HG03280 (cell line): ENCODE results near the gene SLC47A2.
"Not testable (repeated sequence)": the region's sequence is repeated elsewhere in the genome, so short reads cannot be mapped to it uniquely, and the experiment has no call there.

Source experiments
- ATAC-seq: cut with Tn5 transposase; IDR thresholded peaks from one replicate; pipeline ENCODE4 v1.9.1; 2021; ENCODE audit warnings: mild to moderate bottlenecking, moderate library complexity; ENCODE audit not compliant: unreplicated experiment

The SLC47A2 gene

DNA sequence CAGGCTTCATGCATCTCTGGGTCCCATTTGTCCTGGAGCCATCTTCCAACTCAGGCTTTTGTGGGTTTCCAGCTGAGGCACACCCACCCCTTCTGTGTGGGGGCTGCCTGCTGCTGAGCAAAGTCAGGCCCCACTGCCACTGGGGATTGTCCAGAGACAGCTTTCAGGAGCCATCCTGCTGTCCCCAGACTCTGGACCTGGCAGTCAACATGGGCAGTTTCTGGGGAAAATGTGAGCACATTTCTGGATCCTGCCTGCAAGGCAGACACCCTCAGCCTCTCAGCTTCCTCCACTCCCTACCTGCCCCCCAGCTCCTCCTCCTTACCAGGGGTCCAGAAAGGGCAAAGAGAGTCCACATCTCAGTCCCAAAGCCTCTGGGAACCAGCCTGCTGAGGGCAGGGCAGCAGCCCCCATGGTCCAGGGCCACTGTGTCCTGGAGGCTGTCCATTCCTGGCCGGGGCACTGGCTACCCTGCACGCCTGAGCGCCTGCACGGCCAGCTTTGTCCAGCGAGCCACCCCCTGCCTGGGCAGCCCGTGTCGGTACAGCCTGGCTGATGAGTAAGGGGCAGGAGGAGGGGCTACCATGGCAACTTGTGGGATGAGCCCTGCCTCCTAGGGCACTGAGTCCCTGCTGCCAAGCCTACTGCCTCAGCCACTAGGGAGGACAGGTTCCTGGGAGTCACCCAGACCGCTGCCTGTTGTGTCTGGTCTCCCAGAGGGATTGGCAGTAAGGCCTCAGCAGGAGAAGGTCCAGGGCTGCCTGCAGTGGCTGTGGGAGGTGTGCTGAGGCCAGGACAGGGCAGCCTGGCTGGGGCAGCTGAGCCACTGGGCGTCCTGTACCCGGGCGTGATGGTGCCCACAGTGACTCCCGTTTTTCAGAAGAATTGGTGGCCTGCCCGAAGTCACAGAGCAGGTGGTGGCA is at the start of gene SLC47A2:
SLC47A2 (minus strand) TSS at position 477 of the 923 bp plus-strand sequence; CDS start at position 448, 29 bp downstream.
- no peak for ATAC-seq

GRCh38 chr17:19766016-19766415 is 49.6 kb upstream of the SLC47A2 start:
- no peak for ATAC-seq

DNA sequence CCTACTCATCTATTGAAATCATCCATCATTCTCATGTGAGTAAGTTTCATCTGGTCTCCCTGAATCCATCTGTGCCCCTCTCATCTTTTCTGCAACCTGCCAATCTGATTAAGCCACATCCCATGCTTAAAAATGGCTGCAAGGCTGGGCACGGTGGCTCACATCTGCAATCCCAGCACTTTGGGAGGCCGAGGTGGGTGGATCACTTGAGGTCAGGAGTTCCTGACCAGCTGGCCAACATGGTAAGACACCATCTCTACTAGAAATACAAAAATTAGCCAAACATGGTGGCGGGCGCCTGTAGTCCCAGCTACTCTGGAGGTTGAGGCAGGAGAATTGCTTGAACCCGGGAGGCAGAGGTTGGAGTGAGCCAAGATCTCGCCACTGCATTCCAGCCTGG is 47.6 kb upstream of the SLC47A2 start:
- not testable (repeated sequence) for ATAC-seq

DNA sequence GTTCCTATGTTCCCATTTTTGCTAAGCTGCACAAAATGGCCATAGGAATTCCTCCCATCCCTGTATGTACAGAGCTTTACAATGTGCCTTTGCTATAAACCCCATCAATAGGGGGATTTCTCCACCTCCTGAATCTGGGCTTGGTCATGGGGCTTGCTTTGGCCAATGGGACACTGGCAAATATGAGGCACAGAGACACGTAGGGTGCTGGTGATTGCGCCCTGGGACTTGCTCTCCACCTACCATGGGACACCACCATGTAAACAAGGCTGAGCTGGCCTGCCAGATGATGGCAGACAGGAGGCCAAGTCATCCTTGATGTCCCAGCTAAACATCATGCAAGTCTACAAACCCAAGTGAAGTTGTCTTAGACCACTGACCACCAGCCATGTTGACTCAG is 47.0 kb upstream of the SLC47A2 start:
- no peak for ATAC-seq

DNA sequence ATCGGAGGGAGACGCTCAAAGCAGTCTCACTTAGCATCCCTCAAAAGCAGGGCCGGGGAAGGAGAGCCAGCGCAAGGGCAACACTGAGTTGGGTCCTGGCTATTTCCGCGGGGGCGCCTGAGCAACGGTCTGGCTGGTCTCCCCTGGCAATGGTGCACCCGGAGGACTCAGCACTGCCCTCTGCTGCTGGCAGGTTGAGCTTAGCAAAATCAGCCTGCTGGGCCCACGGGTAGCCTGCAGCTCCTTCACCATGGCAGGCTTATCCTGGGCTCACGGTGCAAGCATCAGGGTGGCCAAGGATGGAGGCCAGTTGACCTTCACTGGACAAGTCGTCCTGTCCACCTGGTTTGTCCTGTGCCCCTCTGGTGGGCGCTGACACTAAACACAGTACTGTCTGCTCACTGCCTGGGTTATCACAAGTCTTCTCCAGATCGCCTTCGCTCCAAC is 46.2 kb upstream of the SLC47A2 start:
- no peak for ATAC-seq

DNA sequence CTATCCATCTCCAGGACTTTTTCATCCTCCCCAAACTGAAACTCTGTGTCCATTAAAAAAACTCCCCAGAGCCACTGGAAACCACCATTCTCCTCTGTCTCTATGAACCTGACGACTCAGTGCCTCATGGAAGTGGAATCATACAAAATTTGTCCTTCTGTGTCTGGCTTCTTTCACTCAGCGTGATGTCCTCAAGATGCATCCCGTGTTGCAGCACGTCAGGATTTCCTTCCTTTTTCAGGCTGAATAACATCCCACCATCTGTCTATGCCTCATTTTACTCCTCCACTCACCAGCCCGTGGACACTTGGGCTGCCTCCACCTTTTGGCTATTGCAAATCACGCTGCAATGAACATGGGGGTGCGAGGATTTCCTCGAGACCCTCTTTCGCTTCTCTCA is 44.4 kb upstream of the SLC47A2 start:
- ATAC-seq: no peak

DNA sequence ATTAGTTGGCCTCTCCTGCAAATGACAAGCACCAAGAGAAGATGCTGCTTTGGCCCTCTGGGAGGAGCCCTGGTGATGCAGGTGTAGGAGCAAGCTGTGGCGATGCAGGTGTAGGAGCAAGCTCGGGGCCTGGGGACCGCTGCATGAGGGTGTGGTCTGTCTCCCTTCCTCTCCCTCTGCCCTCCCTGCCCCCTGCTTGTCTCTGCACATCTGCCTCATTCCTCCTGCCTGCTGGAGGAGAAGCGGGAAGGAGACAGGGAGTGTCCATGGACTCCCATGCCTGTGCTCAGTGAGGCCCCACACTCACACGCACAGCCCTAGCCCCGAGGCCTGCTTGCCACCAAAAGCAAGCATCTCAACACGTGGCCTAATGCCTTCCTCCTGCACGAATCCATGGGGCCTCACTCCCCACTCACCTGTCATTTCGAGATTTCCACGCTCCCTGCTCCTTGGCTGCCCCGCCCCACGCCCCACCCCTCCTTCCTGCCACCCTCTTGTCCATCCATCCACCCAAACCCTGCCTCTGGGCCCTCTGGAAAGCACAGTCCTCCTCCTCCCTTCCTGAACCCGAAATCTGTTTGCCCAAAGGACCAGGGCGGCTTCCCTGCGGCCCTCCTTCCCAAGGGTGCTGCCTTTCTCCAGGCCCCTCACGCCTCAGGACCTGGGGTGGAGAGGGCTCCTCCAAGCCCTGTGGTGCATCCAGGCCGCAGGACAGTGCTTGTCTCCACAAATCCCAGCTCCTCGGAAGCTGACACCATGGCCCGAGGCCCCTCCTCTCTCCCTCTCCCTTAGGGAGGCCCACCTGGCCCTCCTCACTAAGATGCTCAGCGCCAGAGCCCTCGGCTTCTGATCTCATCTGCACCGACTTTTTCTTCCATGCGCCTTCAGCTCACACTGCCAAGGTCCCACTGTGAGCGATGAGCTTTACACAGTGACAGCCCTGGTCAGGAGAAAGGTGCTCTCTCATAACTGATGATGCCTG is 43.5 kb upstream of the SLC47A2 start:
- ATAC-seq: no peak

GRCh38 chr17:19757536-19758180 is 41.3 kb upstream of the SLC47A2 start:
- no peak for ATAC-seq

GRCh38 chr17:19756546-19756945 is 40.2 kb upstream of the SLC47A2 start:
- no peak for ATAC-seq

- ATAC-seq: peak; percentile 39
Measured at GRCh38 chr17:19755821-19756510, 39.6 kb upstream of the SLC47A2 start.

DNA sequence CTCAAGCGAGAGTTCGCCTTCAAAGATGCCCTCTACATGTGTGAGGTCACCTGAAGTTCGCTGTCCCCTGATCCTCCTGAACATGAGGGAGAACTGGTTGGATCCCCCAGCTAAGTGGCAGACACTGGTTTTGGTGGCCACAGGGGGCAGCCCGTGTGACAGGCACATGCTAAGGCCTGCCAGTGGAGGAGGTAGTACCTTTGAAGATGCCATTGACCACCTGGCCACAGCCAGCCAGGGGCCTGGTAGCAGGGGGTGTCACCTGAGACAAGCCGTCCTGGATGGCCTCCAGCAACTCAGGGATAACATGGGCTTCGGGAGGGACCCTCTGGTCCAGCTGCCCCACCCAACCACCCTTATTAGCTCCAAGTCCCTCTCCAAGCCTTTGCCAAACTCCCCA is 39.0 kb upstream of the SLC47A2 start:
- no peak for ATAC-seq

DNA sequence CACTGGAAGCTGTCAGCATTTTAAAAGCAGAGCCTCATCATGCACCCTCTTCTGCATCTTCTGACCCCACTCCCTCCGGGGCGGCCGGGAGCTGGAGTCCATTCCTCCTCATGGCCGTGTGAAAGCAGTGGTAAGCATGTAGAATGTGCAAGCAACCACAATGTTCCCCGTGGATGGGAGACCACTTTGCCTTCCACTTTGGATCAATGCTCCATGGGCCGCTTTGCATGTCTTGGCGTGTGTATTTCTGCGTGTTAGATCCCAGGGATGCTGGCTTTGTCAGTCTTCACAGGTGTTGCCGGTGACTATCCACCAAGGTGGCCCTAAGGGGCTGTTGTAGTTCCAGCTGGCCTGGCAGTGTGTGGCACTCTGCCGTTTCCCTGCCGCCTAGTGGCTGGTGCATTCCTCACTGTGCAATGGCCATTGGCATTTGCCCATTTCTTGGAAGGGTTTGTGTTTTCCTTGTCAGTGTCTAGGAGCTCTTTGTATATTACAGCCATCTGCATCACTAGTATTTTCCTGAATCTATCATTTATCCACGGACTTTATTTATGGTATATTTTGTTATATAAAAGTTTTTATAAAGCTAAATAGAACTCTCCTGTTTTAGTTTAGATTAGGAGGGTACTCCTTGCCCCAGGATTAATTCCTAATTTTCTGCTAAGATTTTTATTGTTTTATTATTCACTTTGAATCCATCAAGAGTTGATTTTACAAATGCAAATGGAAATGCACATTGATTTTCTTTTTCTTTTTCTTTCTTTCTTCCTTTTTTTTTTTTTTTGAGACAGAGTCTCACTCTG is 37.5 kb upstream of the SLC47A2 start:
- no peak for ATAC-seq

DNA sequence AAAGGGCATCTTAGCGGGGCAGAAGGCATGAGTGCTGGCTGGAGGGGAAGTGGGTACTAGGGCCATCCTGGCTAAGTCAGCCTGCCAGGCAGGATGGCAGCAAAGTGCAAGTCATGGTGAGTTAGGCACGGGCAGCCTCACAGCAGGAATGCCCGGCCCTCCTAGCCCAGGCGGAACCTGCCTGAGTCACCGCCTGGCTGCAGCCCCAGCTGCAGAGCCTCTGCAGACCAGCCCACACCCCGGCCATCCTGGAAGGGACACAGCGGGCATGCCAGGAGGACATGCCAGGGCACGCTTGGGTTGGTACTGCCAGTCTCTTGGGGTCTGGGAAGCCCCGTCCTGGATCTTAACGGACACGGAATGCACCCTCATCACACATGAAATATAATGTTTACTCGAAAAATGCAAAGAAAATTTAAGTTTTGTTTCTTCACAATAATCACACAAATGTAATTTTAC is 36.7 kb upstream of the SLC47A2 start:
- no peak for ATAC-seq

DNA sequence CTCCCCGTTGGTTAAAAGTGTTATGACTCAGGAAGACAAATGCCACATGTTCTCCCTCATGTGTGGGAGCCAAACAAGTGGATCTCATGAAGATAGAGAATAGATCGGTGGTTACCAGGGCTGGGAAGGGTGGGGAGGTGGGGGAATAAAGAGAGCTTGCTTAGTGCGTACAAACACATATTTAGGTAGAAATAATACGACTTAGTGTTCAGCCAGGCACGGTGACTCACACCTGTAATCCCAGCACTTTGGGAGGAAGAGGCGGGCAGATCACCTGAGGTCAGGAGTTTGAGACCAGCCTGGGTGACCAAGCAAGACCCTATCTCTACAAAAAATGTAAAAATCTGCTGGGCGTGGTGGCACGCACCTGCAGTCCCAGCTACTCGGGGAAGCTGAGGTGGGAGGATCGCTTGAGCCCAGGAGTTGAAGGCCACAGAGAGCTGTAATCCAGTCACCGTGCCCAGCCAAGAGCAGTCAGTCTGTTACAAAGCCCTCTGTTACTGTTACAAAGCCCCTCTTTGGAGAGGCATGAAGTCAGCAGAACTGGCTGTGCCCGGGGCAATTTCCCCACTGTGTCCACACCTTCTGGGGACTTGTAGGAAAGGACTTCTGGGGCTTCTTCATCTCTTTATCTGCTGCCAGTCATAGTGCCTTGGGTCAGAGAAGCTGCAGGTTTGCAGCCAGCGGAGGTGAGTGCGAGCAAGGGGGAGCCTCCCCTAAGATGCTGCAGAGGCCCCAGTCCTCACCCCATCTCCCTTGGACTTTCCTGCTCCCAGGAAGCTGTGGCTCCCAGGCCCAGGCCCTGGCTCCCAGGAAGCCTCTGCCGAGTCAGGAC is 36.0 kb upstream of the SLC47A2 start:
- ATAC-seq: no peak

DNA sequence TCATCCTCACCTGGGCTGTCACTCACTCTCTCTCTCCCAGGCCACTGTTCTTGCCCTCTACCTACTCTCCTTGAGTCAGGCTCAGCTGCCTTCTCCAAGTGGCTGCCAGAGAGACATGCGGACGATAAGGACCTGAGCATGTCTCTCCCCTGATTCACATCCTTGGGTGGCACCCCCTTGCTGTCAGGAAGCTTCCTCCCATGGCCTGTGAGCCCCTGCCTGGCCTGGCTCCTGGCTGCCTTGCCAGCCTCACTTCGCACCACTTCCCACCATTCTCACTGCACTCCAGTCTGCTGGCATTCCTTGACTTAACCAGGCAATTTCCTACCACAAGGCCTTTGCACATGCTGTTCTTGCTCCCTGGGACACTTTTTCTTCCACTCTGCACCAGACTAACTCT is 34.5 kb upstream of the SLC47A2 start:
- no peak for ATAC-seq

GRCh38 chr17:19750020-19750572 is 33.7 kb upstream of the SLC47A2 start:
- no peak for ATAC-seq

GRCh38 chr17:19748807-19749193 is 32.4 kb upstream of the SLC47A2 start:
- no peak for ATAC-seq
